Parathyroid adenoma (tissue), 2 donors: ENCODE results near the gene COPS6.

Source experiments
- H2AFZ ChIP-seq: fragments of 300-600 bp; sonication (generic); one replicate; pipeline ENCODE4 v1.7.0; 2017; ENCODE audit warnings: antibody characterized with exemption, mild to moderate bottlenecking
- H3K27ac ChIP-seq: fragments of 300-600 bp; sonication (generic); one replicate; pipeline ENCODE4 v1.7.0; 2017
- H3K27me3 ChIP-seq: fragments of 300-600 bp; sonication (generic); one replicate; pipeline ENCODE4 v1.7.0; 2017; ENCODE audit warnings: low read length; ENCODE audit not compliant: control insufficient read depth, insufficient read depth
- H3K36me3 ChIP-seq: fragments of 300-600 bp; sonication (generic); one replicate; pipeline ENCODE4 v1.7.0; 2017; ENCODE audit warnings: low read length; ENCODE audit not compliant: control insufficient read depth, insufficient read depth
- H3K4me1 ChIP-seq: fragments of 300-600 bp; sonication (generic); one replicate; pipeline ENCODE4 v1.7.0; 2017; ENCODE audit warnings: control low read depth
- H3K4me2 ChIP-seq: fragments of 300-600 bp; sonication (generic); one replicate; pipeline ENCODE4 v1.7.0; 2017; ENCODE audit warnings: low read length
- H3K4me3 ChIP-seq: fragments of 300-600 bp; sonication (generic); one replicate; pipeline ENCODE4 v1.7.0; 2017; ENCODE audit warnings: low read depth, low read length
- H3K79me2 ChIP-seq: fragments of 300-600 bp; sonication (generic); one replicate; pipeline ENCODE4 v1.7.0; 2017; ENCODE audit warnings: control low read depth
- H3K9ac ChIP-seq: fragments of 300-600 bp; sonication (generic); one replicate; pipeline ENCODE4 v1.7.0; 2017; ENCODE audit warnings: mild to moderate bottlenecking
- H3K9me3 ChIP-seq: fragments of 300-600 bp; sonication (generic); one replicate; pipeline ENCODE4 v1.7.0; 2017; ENCODE audit warnings: low read length; ENCODE audit not compliant: control insufficient read depth
- CTCF ChIP-seq: fragments of 300-600 bp; sonication (generic); IDR thresholded peaks from one replicate; pipeline ENCODE4 v1.7.0; 2017; ENCODE audit warnings: antibody characterized with exemption, mild to moderate bottlenecking
- donor health status: primary hyperparathyroidism.

Gene COPS6

GRCh38 chr7:100124301-100125230 lies 35.8 kb downstream of the COPS6 start:
- Histone ChIP-seq H3K9me3 (no peaks in the 10 kb centered on the region), H3K36me3 (no peaks in the 10 kb centered on the region), H3K4me2 (no peak overlapping the region), H3K27me3 (no peaks in the 10 kb centered on the region), H3K4me3 (no peak overlapping the region), H3K27ac (no peak overlapping the region), H3K9ac (no peak overlapping the region), H2AFZ (no peak overlapping the region), H3K4me1 (peaks cover 3% of the 10 kb centered on the region), H3K79me2 (peaks cover 6% of the 10 kb centered on the region)
- no peak for TF ChIP-seq CTCF

GRCh38 chr7:100126239-100126930 lies 37.6 kb downstream of the COPS6 start:
- TF ChIP-seq CTCF: no peak
- H3K4me1 ChIP-seq: no peaks in the 10 kb centered on the region
- H3K36me3 ChIP-seq: no peaks in the 10 kb centered on the region
- H3K27me3 ChIP-seq: no peaks in the 10 kb centered on the region
- no peaks in the 10 kb centered on the region for H3K9me3 ChIP-seq
- H3K9ac ChIP-seq: peak overlapping the region; percentile 81
- H3K79me2 ChIP-seq: peaks cover 2% of the 10 kb centered on the region
- peak overlapping the region; percentile 90 for H2AFZ ChIP-seq
- H3K4me2 ChIP-seq: peak overlapping the region; percentile 96
- peak overlapping the region; percentile 85 for H3K4me3 ChIP-seq
- peak overlapping the region; percentile 98 for H3K27ac ChIP-seq

- no peaks in the 10 kb centered on the region for H3K27me3 ChIP-seq
- H3K4me3 ChIP-seq: peak within 1 kb of the TSS; percentile 85
- peak within 1 kb of the TSS; percentile 98 for H3K27ac ChIP-seq
- H3K36me3 ChIP-seq: no peaks in the 10 kb centered on the region
- no peaks in the 10 kb centered on the region for H3K79me2 ChIP-seq
- no peaks in the 10 kb centered on the region for H3K9me3 ChIP-seq
- no peaks in the 10 kb centered on the region for H3K4me1 ChIP-seq
- H2AFZ ChIP-seq: peak within 1 kb of the TSS; percentile 90
- TF ChIP-seq CTCF: no peak
- H3K4me2 ChIP-seq: peak within 1 kb of the TSS; percentile 96
- H3K9ac ChIP-seq: peak within 1 kb of the TSS; percentile 81
Measured at GRCh38 chr7:100126931-100127865, 38.4 kb downstream of the COPS6 start, which contains the start of gene MBLAC1. Gene MBLAC1, plus strand, starts transcription at chr7:100126967. Its CDS starts 429 bp downstream, at chr7:100127396.

DNA sequence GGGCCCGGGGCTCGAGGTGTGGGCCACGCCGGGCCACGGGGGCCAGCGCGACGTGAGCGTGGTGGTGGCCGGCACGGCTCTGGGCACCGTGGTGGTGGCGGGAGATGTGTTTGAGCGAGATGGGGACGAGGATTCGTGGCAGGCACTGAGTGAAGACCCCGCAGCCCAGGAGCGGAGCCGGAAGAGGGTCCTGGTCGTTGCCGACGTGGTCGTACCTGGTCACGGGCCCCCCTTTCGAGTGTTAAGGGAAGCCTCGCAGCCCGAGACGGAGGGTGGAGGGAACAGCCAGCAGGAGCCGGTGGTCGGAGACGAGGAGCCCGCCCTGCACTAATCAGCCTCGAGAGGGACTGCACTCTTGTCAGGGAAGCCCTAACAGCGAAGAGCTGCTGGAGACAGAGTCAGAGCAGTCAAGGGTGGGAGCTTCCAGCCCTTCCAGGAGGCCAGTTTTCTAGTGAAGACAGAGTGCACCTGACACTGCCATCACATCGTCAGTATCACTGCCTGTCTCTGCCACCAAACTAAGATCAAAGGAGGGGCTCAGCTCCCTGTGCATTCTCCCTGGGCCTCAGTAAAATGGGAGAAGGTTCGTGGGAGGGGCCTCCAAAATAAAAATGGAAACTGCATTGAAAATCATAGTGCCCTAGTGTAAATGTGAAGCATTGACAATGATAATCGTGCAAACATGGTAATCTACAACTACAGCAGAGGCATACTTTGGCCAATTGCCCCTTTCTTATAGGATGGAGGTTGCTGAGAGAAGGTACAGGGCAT lies 39.3 kb downstream of the COPS6 start:
- H3K79me2 ChIP-seq: no peaks in the 10 kb centered on the region
- peak overlapping the region; percentile 96 for H3K4me2 ChIP-seq
- no peak for TF ChIP-seq CTCF
- no peaks in the 10 kb centered on the region for H3K27me3 ChIP-seq
- peak overlapping the region; percentile 90 for H2AFZ ChIP-seq
- H3K36me3 ChIP-seq: no peaks in the 10 kb centered on the region
- H3K4me1 ChIP-seq: peaks cover 3% of the 10 kb centered on the region
- peak overlapping the region; percentile 81 for H3K9ac ChIP-seq
- H3K27ac ChIP-seq: peak overlapping the region; percentile 98
- peak overlapping the region; percentile 85 for H3K4me3 ChIP-seq
- no peaks in the 10 kb centered on the region for H3K9me3 ChIP-seq
